Pulmonary artery endothelial cell (primary cell): Measurements from ENCODE around the gene HOXA3. TPM values are rescaled to one million over a fixed set of nuclear protein-coding genes. Genes with fewer than 3 reads are reported as not detected.

ENCODE experiments used
- DNase-seq: peaks from one replicate; pipeline ENCODE4 v3.0.0-alpha.2; 2011; ENCODE audit warnings: low read depth, low spot score
- total RNA-seq: library from RNA; depleted of rRNA; stranded (reverse); fragments of >200 nt; gene quantifications from 2 replicates; pipeline ENCODE4 v1.2.3, GENCODE V29; 2014

Gene HOXA3
- total RNA-seq, 1 donor from 2014 or later, result 0.66 TPM

DNA sequence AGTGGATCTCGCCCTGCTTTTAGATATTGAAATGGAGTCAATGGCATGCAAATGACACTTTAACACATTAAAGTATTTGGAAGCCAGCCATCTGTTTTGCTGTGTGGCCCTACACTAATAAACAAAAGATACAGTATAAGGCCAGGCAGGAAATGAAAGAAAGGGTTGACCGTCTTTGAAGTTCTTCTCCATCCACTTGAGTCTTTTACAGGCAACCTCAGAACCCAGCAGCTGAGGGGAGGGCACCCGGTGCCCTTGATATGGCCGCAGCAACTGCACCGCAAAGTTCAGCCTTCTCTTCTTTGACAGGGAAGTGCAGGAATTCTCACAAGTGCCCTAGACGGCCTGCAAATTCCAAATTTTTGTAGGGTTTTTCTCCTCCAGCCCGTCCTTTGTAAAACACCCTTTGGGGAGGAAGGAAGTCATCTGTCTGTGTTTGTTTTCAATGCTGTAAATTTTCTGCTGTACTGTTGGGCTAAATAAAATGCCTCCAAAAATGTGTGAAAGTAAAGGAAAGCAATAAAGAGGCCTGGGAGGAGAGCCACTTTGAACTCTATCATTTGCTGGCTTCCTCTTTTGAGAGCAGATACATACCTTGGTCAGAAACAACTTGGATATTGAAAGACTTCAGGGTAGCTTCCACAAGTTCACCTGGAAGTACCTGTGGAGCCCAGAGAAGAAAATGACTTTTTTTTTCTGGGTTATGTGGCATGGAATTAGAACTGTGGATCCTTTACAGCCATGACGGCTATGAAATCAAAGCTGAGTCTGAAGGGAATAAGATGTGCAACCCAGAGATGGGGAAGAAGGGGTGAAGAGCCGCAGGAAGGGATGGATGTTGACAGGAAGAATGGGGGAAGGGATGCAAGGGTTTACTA lies 60.2 kb downstream of the HOXA3 start:
- no peak for DNase-seq

DNA sequence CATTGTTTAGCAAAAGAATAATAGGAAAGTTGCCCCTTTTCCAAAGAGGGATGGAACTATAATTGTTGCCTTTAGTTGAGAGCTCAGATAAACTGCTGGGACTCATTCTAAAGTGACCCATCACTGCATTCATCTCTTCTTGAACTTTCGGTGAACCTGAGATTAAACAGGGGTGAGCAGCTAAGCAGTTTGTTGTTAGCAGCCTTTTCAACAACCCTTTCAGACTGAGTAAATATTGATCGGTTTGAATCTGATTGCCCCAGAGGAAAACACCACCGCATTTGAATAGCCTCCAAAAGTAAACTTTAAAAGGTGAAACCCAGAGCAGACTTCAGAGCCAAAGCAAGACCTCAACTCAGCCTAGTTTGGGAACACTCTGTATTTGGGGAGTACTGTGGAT lies 61.3 kb downstream of the HOXA3 start:
- DNase-seq, result no peak

GRCh38 chr7:27088002-27088922 lies 64.1 kb downstream of the HOXA3 start:
- no peak for DNase-seq

DNA sequence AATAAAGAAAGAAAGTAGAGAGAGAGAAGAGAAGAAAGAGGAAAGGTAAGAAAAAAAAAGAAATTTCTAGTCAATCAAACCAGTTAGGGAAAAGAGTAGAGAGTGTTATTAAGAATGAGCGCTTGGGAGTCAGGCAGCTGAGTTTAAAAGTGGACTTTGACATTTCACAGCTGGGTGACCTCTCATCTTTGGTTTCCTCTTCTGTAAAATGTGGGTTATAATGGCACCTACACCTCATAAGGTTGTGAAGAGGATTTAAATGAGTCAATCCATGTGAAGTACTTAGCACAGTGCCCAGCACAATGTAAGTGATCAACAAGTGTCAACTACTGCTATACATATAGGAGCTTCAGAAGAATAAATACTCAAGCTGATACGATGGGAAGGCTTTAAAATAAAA lies 68.7 kb downstream of the HOXA3 start:
- no peak for DNase-seq

GRCh38 chr7:27082171-27082570 lies 70.2 kb downstream of the HOXA3 start:
- DNase-seq, result no peak

- DNase-seq, result no peak
Observed at GRCh38 chr7:27080844-27081436, 71.4 kb downstream of the HOXA3 start.

GRCh38 chr7:27079234-27079975 lies 73.0 kb downstream of the HOXA3 start:
- DNase-seq, result no peak

GRCh38 chr7:27078616-27079233 lies 73.7 kb downstream of the HOXA3 start:
- DNase-seq, result no peak

GRCh38 chr7:27073076-27073475 lies 79.3 kb downstream of the HOXA3 start:
- no peak for DNase-seq

DNA sequence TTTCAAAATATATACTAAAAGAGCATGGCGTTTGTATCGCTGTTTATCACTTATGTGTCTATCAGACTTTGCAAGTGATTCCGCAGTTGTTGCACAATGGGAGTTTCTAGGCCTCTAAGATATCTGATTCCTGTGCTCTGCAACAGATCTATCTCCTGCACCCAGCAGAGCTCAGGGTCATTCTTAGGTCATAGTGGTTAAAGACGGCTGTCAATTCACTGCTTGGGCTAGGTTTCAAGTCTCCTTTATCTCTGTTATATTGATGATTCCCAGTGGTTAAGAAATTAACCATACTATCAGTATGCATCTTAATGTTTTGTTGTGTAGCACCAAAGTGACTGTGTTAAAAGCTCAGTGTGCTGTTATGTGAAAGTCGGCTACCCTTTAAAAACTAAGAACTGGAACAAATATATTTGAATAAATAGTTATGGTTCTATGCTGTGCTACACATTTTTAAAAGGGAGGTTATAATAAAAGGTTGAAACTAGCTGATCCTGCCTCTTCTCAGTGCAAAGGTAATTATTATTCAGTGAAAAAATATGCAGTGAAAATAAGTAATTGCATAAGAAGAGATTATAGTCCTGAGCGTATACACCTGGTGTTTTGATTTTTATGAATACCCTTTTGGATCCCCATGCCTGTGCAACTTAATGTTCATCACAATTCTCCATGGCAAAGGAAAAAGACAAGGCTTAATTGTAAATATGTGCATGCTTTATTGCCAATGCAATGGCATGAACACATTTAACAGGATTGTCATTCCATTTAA lies 80.6 kb downstream of the HOXA3 start:
- DNase-seq, result no peak

- DNase-seq, result no peak
Observed at GRCh38 chr7:27068259-27068658, 84.1 kb downstream of the HOXA3 start.

GRCh38 chr7:27066148-27066547 lies 86.2 kb downstream of the HOXA3 start:
- no peak for DNase-seq

DNA sequence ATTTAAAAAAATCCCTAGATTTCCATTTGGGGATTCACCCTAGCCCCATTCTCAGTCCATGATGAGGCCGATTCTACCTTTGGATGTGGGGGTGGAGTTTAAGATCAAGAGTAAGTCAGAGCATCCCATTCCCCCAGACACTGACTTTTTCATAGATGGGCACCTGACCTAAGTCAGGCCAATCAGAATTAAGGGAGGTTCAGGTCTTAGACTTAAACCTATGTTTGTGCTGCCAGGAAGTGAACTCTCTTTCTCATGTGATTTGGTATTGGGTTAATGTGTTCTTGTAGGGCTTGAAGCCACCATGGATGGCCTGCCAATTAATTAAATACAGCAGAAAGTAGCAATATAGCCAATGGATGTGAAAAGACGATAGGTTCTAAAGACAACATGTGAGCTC lies 86.7 kb downstream of the HOXA3 start:
- no peak for DNase-seq

DNA sequence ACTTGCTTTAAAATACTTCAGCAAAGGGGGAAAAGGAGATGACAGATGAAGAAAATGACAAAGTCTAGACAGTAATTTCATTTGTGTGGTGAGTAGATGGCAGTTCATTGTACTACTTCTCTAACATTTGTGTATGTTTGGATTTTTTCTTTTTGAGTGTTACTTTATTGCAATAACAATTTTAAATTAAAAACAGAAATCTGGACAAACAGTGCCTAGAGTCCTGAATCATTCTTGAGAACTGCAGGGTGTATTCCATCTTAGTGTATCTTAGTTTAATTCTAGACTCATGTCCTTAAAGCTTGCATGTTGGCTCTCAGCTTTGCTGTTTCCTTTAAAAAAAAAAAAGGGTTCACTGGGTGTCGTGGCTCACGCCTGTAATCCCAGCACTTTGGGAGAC lies 87.7 kb downstream of the HOXA3 start:
- DNase-seq, result no peak

- no peak for DNase-seq
Observed at GRCh38 chr7:27064159-27064558, 88.2 kb downstream of the HOXA3 start.

GRCh38 chr7:27062946-27063345 lies 89.4 kb downstream of the HOXA3 start:
- no peak for DNase-seq
